ENCODE data around the gene MYCL. TPM values are rescaled to one million over a fixed set of nuclear protein-coding genes. Genes with fewer than 3 reads are reported as not detected.
A peak's percentile ranks its signal among the peaks of the same experiment; 100 is the strongest.

The MYCL gene
- total and polyA plus RNA-seq, 10 donors: 0.90 to 7.3 (median 4.4) TPM

DNA sequence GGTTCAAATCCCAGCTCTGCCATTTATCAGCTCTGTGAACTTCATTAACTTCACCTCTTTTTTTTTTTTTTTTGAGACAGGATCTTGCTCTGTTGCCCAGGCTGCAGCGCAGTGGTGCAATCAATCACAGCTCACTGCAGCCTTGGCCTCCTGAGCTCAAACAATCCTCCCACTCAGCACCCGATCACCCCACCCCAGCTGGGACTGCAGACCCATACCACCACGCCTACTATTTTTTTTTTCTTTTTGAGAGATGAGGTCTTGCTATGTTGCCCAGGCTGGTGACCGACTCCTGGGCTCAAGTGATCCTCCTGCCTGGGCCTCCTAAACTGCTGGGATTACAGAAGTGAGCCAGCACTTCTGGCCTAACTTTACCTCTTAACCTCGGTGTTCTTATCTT lies 16.2 kb downstream of the MYCL start:
- Histone ChIP-seq H3K9me3 (no peaks in the 10 kb centered on the region), H3K27ac (no peak overlapping the region), H3K4me3 (no peak overlapping the region), H3K27me3 (replicated peaks in 1 of 7) (no peaks in the 10 kb centered on the region), H3K36me3 (no peaks in the 10 kb centered on the region), H3K4me1 (peaks cover 12 to 50% (median 27%) of the 10 kb centered on the region in 6 donors)
- no peak for DNase-seq
- intact Hi-C loops (cut with DNase I; ENCODE audit: low total_unique reads): no loop called here
- WGBS, 5 donors: 85 to 93% (median 89%) methylated on average over 5 of the region's 5 CpGs
- TF ChIP-seq POLR2AphosphoS5 (IDR thresholded peaks at IDR 0.05) (no peak), POLR2A (IDR thresholded peaks at IDR 0.05) (no peak)
- TF ChIP-seq, protein P1, sequence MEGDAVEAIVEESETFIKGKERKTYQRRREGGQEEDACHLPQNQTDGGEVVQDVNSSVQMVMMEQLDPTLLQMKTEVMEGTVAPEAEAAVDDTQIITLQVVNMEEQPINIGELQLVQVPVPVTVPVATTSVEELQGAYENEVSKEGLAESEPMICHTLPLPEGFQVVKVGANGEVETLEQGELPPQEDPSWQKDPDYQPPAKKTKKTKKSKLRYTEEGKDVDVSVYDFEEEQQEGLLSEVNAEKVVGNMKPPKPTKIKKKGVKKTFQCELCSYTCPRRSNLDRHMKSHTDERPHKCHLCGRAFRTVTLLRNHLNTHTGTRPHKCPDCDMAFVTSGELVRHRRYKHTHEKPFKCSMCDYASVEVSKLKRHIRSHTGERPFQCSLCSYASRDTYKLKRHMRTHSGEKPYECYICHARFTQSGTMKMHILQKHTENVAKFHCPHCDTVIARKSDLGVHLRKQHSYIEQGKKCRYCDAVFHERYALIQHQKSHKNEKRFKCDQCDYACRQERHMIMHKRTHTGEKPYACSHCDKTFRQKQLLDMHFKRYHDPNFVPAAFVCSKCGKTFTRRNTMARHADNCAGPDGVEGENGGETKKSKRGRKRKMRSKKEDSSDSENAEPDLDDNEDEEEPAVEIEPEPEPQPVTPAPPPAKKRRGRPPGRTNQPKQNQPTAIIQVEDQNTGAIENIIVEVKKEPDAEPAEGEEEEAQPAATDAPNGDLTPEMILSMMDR (IDR thresholded peaks at IDR 0.05 in 8 of 11, conservative IDR thresholded peaks at IDR 0.05 in 3 of 11): no peak

DNA sequence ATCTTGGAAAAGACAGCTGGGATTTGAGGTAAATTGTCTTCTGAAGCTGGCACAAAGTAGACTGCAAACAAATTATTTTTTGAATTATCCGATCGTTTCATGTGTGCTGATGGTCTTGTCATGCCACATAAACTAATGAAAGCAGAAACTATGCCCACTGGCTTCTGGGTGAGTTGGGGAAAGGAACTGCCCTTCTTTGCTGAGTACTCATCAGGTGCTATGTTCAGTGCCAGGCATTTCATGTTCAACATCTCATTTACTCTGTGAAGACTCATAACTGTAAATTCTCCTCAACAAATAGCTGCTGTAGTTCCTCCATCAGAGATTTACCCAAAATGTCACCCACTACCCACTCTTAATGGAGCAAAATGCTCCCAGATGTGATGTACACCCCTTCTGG lies 19.6 kb downstream of the MYCL start:
- TF ChIP-seq POLR2A (IDR thresholded peaks at IDR 0.05) (no peak), POLR2AphosphoS5 (IDR thresholded peaks at IDR 0.05) (no peak)
- TF ChIP-seq, protein P1 (IDR thresholded peaks at IDR 0.05 in 8 of 11, conservative IDR thresholded peaks at IDR 0.05 in 3 of 11): no peak
- no peak overlapping the region for H3K27ac ChIP-seq
- peaks cover 19 to 65% (median 33%) of the 10 kb centered on the region in 6 donors for H3K4me1 ChIP-seq
- no peak for DNase-seq
- H3K9me3 ChIP-seq: no peaks in the 10 kb centered on the region
- H3K4me3 ChIP-seq: peak overlapping the region in 7 of 8 donors; percentile 100
- intact Hi-C loops (cut with DNase I; ENCODE audit: low total_unique reads): no loop called here
- 82 to 90% (median 87%) methylated on average over 2 of the region's 2 CpGs for WGBS, 5 donors
- H3K36me3 ChIP-seq: peaks cover 0 to 6% (median 0%) of the 10 kb centered on the region in 6 donors
- H3K27me3 ChIP-seq (replicated peaks in 1 of 7): no peaks in the 10 kb centered on the region

DNA sequence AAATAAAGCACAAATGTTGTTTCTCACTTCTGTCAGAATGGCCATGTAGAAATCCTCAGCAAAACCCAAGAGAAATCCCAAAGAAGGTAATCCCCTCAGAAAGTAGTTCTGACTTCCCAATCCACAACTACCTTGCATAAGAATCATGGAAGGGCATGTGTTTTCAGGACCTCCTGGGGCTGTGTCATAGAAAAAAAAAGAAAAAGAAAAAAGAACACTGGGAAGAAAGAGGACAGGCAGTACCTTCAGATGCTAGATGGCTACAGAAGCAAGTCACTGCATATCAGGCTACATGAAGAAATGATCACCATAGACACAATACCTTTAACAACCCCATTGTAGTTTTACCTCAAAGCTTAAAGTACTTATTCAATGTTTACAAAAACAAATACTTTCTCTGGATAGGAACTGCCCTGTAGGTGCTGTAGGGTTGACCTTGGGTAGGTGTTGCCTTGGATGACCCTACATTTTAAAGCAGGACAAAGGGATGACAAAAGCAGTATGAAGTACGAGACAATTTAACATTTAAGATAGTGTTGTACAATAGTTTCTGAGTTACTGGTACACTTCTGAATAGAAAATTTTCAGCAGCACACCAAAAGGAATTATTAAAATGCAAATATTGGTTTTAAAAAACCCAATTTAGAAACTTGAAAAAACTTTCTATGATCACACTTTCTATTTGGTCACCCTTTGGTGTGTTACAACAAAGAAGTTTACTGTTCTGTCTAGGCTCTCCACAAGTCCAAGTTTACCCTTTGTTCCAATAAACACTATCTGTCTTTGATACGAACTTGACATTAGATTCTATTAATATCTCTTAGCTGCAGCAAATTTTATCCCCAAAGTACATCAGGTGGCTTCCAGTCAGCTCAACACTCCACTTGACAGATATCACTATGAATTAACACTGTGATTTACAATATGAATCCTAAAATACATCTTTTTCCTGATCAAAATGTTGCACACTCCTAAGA lies 23.4 kb downstream of the MYCL start:
- no peak for DNase-seq
- Histone ChIP-seq H3K27ac (peak overlapping the region in 1 of 8 donors; percentile 22), H3K4me3 (no peak overlapping the region), H3K9me3 (no peaks in the 10 kb centered on the region), H3K36me3 (peaks cover 0 to 13% (median 0%) of the 10 kb centered on the region in 6 donors), H3K27me3 (replicated peaks in 1 of 7) (no peaks in the 10 kb centered on the region), H3K4me1 (peaks cover 22 to 88% (median 54%) of the 10 kb centered on the region in 6 donors)
- WGBS, 5 donors: 73 to 84% (median 80%) methylated on average over 2 of the region's 2 CpGs
- TF ChIP-seq, protein P1 (IDR thresholded peaks at IDR 0.05 in 8 of 11, conservative IDR thresholded peaks at IDR 0.05 in 3 of 11): no peak
- TF ChIP-seq POLR2A (IDR thresholded peaks at IDR 0.05) (no peak), POLR2AphosphoS5 (IDR thresholded peaks at IDR 0.05) (no peak)
- intact Hi-C loops (cut with DNase I; ENCODE audit: low total_unique reads): no loop called here

DNA sequence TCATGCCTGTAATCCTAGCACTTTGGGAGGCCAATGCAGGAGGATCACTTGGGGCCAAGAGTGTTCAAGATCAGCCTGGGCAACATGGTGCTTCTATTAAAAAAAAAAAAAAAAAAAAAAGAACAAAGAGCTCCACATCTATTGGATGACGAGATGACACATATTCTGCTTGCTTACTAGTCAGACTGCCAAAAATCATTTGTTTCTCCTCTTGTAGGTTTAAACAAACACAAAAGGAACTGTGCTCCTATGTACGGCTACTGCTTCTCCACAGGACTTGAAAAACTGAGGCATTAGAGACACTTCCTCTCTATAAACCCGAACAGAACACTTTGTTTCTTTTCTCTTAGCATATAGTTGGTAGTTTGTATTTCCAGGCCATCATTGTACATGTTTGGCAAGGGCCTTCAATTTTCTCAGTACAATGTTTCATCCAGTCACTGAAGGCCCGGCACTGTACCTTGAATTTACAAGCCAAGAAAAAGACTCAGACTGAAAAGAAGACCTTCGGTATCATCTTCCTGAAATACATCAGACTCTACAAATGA lies 24.4 kb downstream of the MYCL start:
- DNase-seq: no peak
- H3K36me3 ChIP-seq: peaks cover 0 to 13% (median 0%) of the 10 kb centered on the region in 6 donors
- H3K4me3 ChIP-seq: no peak overlapping the region
- WGBS, 5 donors: 68 to 77% (median 74%) methylated on average over 5 of the region's 5 CpGs
- no peaks in the 10 kb centered on the region for H3K9me3 ChIP-seq
- peaks cover 17 to 89% (median 48%) of the 10 kb centered on the region in 6 donors for H3K4me1 ChIP-seq
- TF ChIP-seq, protein P1 (IDR thresholded peaks at IDR 0.05 in 8 of 11, conservative IDR thresholded peaks at IDR 0.05 in 3 of 11): no peak
- TF ChIP-seq POLR2A (IDR thresholded peaks at IDR 0.05) (no peak), POLR2AphosphoS5 (IDR thresholded peaks at IDR 0.05) (no peak)
- H3K27me3 ChIP-seq (replicated peaks in 1 of 7): no peaks in the 10 kb centered on the region
- peak overlapping the region in 4 of 8 donors; percentile 22 to 35 (median 30) for H3K27ac ChIP-seq
- intact Hi-C loops (cut with DNase I; ENCODE audit: low total_unique reads): no loop called here

Measured in spleen (tissue), 11 donors.